Heart right ventricle (tissue), 16 donors: ENCODE results near the gene ZNF469. TPM values are rescaled to one million over a fixed set of nuclear protein-coding genes. Genes with fewer than 3 reads are reported as not detected.

Experiments used
- ATAC-seq, 8 donors: fragments of 200-7000 bp; cut with Tn5 transposase; one replicate each; pipeline ENCODE4 v1.9.1; 2020; ENCODE audit warnings: mild to moderate bottlenecking in 8 of 8, moderate library complexity in 8 of 8, moderate number of reproducible peaks in 1 of 8
- DNase-seq, 2 donors: peaks; one replicate each; pipeline ENCODE4 v3.0.0-alpha.2; 2020
- H3K27ac ChIP-seq, 10 donors: fragments of 200-600 bp; sonication (generic) in 2 of 10; one replicate each; pipeline versions ENCODE4 v1.5.0 to v1.8.0; 2020 to 2022; ENCODE audit warnings: mild to moderate bottlenecking in 3 of 10
- H3K27me3 ChIP-seq, 7 donors: fragments of 200-600 bp; one replicate each; pipeline ENCODE4 v1.8.0; 2021 to 2022; ENCODE audit warnings: mild to moderate bottlenecking in 2 of 7
- H3K36me3 ChIP-seq, 9 donors: fragments of 200-600 bp; sonication (generic) in 1 of 9; one replicate each; pipeline versions ENCODE4 v1.5.0 to v1.8.0; 2020 to 2022; ENCODE audit warnings: mild to moderate bottlenecking in 2 of 9
- H3K4me1 ChIP-seq, 9 donors: fragments of 200-600 bp; sonication (generic) in 1 of 9; one replicate each; pipeline versions ENCODE4 v1.5.0 to v1.8.0; 2020 to 2022; ENCODE audit warnings: mild to moderate bottlenecking in 4 of 9
- H3K4me3 ChIP-seq, 10 donors: fragments of 200-600 bp; sonication (generic) in 2 of 10; one replicate each; pipeline versions ENCODE4 v1.5.0 to v1.8.0; 2020 to 2022; ENCODE audit warnings: mild to moderate bottlenecking in 7 of 10, moderate library complexity in 2 of 10
- H3K9me3 ChIP-seq, 11 donors: fragments of 200-600 bp in 10 of 11; sonication (generic) in 2 of 11; one replicate each; pipeline versions ENCODE4 v1.5.0 to v1.8.0; 2013 to 2022; ENCODE audit warnings: mild to moderate bottlenecking in 2 of 11, control low read depth in 1 of 11, moderate library complexity in 1 of 11
- WGBS, 2 donors: extraction: QIAGEN DNeasy Blood & Tissue Kit; methylation state at CpG; one replicate each; pipeline ENCODE4 v1.1.7; 2013; ENCODE audit warnings: inconsistent platforms in 1 of 2; 5-methylcytosine and 5-hydroxymethylcytosine counted together
- intact Hi-C, 10 donors: fragments of 100-400 bp; cut with DNase I; formaldehyde crosslinking; loops; one replicate each; pipeline versions ENCODE4 v1.11.1 to v1.14.2; 2022
- polyA plus RNA-seq, 2 donors: library from polyadenylated mRNA; stranded (reverse); fragments of 200-250 nt; gene quantifications; one replicate each; pipeline ENCODE4 v1.2.3, GENCODE V29; 2013
- total RNA-seq, 10 donors: library from RNA; stranded (reverse); fragmentation: NEBNext Ultra II Directional in 3 of 10; extraction: Animal tissue kit (Norgen Biotek cat#: 25700) in 3 of 10; gene quantifications; one replicate each; pipeline versions ENCODE4 v1.2.1 to v1.2.4, GENCODE V29; 2021 to 2023
- TF ChIP-seq, protein P1 (sequence below), 9 donors: fragments of 200-600 bp; sonication (generic) in 2 of 9; IDR thresholded peaks; one replicate each; pipeline versions ENCODE4 v1.5.0 to v1.8.0; 2021 to 2022; ENCODE audit warnings: antibody characterized with exemption in 9 of 9, mild to moderate bottlenecking in 5 of 9, moderate library complexity in 1 of 9
- donor health status: Arrhythmogenic right ventricular cardiomyopathy.
- donor health status: ischemic (EF 13 %, LVEDD 7.1; RV severe dilation, severe dysfunction).
- donor health status: healthy with polysubstance abuse.
- donor health status: DM: no; HTN: yes; CAD: no.
- donor health status: DM: no; HTN: no; CAD: no.
- donor health status: ischemic (EF 25% LVEDD 6.9; RV normal size, moderate dysfunction).
- donor health status: ischemic (EF 25% LVEDD 5.7; RV mildly dilated, moderate dysfunction).
- donor health status: healthy.
- donor health status: DM: yes; HTN: yes; CAD: no.
- donor health status: Ischemic cardiomyopathy.
- donor health status: ischemic (EF 35%, LVEDD 5.7; RV mildly dilated, moderate dysfunction).
- donor health status: nonischemic (EF 11% LVEDD 7.7; RV severe dilation, severe dysfunction).
- donor health status: DM: yes; HTN: yes; CAD: no.
- donor health status: PGD.
- donor health status: ischemic (EF 29% LVEDD 5.4; RV normal size, mild dysfunction).
- donor health status: nonischemic (EF 23%, LVEDD 6.1; RV moderate dilation, normal function).

ZNF469 gene
- total and polyA plus RNA-seq, 12 donors = 0.23 to 1.7 (median 1.00) TPM

DNA sequence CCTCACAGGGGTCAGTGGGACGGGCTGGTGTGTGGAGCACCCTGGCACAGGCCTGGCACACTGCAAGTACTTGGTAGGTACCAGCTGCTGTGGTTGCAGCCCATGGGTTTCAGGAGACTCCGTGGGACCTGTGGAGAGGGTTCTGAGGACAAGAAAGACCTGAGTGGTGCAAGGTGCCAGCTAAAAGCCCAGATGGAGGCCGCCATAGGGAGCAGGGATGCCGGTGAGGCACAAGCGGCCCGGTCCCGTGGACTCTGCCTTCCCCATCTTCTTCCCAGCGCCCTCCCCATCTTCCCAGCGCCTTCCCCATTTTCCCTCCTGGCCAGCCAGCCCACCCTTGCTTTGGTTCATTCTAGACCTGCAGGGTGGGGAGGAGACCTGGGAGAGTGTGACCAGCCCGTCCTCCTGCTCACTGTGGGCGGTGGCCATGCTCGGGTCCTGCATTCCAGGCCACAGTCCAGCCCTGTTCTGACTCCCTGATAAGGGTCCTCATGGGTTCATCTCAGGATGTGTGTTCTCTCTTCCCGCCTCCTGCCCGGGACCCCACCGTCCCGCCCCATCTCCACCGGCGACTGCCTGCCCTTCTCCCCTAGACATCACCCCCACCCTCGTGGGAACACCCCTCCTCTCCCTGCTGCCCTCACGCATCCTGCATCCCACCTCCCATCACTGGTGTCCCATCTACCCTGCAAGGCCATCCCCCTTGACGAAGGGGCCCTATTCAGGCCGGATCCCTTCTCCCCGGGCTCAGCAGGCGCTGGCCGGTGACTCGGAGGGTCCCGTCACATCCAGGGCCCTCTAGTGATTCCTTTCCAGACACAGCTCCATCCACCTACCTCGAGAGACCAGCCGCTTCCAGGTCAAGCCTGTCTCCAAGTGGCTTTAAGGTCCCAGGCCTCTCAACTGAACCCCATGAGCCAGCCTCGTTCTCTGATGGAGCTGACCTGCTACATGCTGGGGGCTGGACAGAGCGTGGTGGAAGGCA lies 3.4 kb downstream of the ZNF469 start:
- intact Hi-C loops = no loop called here
- no peak for ATAC-seq
- Histone ChIP-seq H3K9me3 (no peaks in the 10 kb centered on the region), H3K36me3 (no peaks in the 10 kb centered on the region), H3K4me3 (no peak overlapping the region), H3K27ac (no peak overlapping the region), H3K4me1 (peaks cover 0 to 25% (median 7%) of the 10 kb centered on the region in 9 donors), H3K27me3 (peaks cover 0 to 54% (median 39%) of the 10 kb centered on the region in 7 donors)
- no peak for DNase-seq
- TF ChIP-seq, protein P1, sequence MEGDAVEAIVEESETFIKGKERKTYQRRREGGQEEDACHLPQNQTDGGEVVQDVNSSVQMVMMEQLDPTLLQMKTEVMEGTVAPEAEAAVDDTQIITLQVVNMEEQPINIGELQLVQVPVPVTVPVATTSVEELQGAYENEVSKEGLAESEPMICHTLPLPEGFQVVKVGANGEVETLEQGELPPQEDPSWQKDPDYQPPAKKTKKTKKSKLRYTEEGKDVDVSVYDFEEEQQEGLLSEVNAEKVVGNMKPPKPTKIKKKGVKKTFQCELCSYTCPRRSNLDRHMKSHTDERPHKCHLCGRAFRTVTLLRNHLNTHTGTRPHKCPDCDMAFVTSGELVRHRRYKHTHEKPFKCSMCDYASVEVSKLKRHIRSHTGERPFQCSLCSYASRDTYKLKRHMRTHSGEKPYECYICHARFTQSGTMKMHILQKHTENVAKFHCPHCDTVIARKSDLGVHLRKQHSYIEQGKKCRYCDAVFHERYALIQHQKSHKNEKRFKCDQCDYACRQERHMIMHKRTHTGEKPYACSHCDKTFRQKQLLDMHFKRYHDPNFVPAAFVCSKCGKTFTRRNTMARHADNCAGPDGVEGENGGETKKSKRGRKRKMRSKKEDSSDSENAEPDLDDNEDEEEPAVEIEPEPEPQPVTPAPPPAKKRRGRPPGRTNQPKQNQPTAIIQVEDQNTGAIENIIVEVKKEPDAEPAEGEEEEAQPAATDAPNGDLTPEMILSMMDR (IDR thresholded peaks at IDR 0.05) = no peak
- WGBS, 2 donors = 84 to 85% methylated on average over 31 of the region's 31 CpGs

DNA sequence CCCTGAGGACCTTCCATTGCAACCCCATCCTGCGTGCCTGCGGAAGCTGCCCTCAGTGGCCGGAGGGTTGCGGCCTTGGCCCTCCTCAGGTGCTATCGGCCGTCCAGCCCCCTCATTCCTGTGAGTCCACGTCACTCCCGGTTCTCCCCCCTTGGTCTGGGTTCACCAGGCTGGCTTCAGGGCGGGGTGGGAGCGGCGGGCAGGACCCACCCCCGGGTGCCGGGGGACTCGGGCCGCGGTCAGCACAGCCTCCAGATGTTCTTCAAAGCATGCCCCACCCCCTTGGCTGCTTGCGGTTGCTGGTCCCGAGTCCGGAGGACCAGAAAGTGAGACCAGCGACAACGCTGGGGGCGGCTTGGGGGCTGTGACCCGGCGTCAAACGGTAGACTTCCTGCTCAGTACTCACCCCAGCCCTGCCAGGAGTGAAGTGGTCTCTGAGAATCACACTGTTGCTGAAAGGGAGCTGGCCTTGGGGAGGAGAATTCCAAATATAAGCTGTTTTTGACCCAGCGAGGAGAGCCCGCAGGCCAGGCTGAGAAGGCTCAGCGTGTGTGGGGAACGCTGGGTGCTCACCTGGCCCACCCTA lies 4.5 kb downstream of the ZNF469 start:
- TF ChIP-seq, protein P1 (IDR thresholded peaks at IDR 0.05) = no peak
- Histone ChIP-seq H3K4me3 (no peak overlapping the region), H3K9me3 (no peaks in the 10 kb centered on the region), H3K27ac (no peak overlapping the region), H3K27me3 (peaks cover 0 to 55% (median 32%) of the 10 kb centered on the region in 7 donors), H3K36me3 (no peaks in the 10 kb centered on the region), H3K4me1 (peaks cover 0 to 33% (median 7%) of the 10 kb centered on the region in 9 donors)
- ATAC-seq (peak in 1 of 8 donors; percentile 14), DNase-seq (no peak)
- WGBS, 2 donors = 75 to 77% methylated on average over 29 of the region's 29 CpGs
- intact Hi-C loops = no loop called here

DNA sequence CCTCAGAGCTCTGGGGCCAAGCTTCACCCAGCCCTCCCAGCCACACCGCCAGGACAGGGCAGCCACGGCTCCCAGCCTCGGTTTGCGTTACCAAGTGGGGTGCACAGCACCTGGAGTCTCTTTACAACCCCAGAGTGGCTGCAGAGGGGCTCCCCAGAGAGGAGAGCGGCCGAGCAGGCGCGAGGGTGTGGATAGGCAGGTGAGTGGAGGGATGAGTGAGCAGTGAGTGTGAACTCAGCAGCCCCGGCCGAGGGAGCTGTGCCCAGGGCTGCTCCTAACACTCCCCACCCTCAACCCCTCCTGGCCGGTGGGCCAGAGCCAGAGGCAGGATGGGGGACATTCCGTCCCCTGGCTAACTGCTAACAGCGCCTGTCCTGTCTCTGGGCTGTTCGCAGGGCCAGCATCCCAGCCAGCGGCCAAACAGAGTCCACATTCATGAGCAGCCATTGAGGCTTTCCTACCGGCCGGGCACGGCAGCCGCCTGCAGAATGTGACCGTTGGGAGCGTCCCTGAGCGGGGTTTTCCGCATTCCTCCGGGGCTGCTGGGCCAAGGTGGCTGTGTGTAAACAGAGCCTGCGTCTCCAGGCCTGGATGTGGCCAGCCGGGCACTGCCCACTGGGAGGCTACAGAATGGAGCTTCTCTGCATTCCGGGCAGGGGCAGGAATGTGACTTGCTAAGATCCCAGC lies 5.3 kb downstream of the ZNF469 start:
- intact Hi-C loops = no loop called here
- Histone ChIP-seq H3K27me3 (peaks cover 0 to 52% (median 27%) of the 10 kb centered on the region in 7 donors), H3K4me1 (peaks cover under 1 to 33% (median 10%) of the 10 kb centered on the region in 9 donors), H3K36me3 (no peaks in the 10 kb centered on the region), H3K27ac (peak overlapping the region in 5 of 10 donors; percentile 25 to 37 (median 30)), H3K9me3 (no peaks in the 10 kb centered on the region), H3K4me3 (no peak overlapping the region)
- 59 to 63% methylated on average over 27 of the region's 27 CpGs for WGBS, 2 donors
- TF ChIP-seq, protein P1 (IDR thresholded peaks at IDR 0.05) = no peak
- DNase-seq (peak in 1 of 2 donors; percentile 36), ATAC-seq (peak in 6 of 8 donors; percentile 28 to 81 (median 46))

DNA sequence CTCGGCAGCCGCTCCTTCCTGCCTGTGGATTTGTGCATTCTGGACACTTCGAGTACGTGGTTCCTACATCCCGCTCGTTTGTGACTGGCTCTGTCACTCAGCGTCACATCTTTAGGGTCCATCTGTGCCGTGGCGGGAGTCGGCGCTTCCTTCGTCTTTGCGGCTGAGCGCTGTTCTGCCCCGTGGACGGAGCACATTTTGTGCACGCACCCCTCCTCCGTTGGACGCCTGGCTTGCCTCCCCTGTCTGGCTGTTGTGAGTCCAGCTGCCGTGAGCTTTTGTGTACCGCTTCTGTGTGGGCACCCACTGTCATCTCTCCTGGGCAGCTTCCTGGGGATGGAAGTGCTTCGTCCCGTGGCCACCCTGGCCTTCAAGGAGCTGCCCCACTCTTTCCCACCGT lies 6.4 kb downstream of the ZNF469 start:
- TF ChIP-seq, protein P1 (IDR thresholded peaks at IDR 0.05) = no peak
- no peak for ATAC-seq
- H3K27ac ChIP-seq = no peak overlapping the region
- intact Hi-C loops = no loop called here
- no peaks in the 10 kb centered on the region for H3K36me3 ChIP-seq
- no peaks in the 10 kb centered on the region for H3K9me3 ChIP-seq
- 90% methylated on average over 24 of the region's 24 CpGs for WGBS, 2 donors
- DNase-seq = no peak
- H3K27me3 ChIP-seq = peaks cover 0 to 45% (median 19%) of the 10 kb centered on the region in 7 donors
- no peak overlapping the region for H3K4me3 ChIP-seq
- H3K4me1 ChIP-seq = peaks cover 0 to 31% (median 6%) of the 10 kb centered on the region in 9 donors
